Activated CD4-positive, alpha-beta T cell treated with anti-CD3 and anti-CD28 coated beads, Interleukin-2, amount 50 U/mL, for 4 hours (primary cell): ENCODE data around the gene ATP7B.

Experiments used
- DNase-seq, 2 experiments: peaks; one replicate each; pipeline ENCODE4 v3.0.0-alpha.2; 2020

The ATP7B gene

DNA sequence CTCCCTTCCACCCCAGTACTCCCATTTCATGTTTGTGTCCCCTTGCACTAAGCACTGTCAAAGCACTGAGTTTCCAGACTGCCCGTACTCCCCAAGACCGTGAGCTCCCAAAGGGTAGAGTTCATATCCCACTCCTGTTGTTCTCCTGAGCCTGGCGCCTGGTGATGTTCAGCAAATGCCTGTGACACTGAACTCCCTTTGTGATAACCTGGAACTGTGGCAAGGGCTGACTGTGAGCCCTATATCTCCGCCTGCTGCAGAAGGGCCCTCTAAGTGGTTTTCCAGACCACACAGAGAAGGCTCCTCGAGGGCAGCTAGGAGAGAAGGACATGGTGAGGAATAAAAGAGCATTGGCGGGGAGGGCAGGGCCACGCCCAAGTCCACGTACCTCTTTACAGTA, 67.5 kb downstream of the ATP7B start:
- no peak for DNase-seq

DNA sequence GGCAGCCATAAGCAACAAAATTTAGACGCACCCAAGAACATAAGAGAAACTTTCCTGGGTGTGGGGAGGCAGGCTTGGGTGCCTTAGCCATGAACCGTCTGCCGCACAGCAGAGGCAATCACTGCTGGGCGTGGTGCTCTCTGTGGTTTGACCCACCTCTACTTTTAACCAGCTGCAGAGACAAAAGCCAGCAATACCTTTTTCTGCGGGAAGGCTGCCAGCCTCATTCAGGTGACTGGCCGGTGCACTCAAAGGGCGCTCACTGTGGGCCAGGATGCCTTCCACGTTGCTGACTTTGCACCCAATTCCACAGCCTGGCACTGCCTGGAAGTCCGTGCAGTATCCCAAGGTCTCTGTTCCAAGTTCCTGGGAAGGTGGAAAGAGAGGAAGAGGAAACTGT, 69.1 kb downstream of the ATP7B start:
- DNase-seq: peak; percentile 6 to 9

DNA sequence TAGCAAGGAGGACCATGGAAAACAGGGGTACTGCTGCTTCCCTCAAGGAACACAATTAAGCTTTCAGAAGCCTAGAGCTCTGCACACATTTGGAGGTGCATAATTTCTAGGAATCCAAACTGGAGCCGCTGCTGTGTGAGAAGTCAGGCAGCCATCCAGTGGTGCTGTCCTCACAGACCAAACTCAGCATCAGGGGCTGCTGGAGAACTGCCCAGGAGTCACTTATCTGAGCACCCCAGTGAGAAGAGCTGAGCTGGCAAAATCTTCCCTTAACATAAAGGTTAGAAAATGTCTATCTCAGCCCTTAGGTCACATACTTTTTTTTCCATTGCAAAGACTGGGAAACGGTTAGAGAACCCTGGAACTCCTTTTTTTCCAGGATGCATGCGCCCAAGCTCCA, 72.8 kb downstream of the ATP7B start:
- DNase-seq: no peak

DNA sequence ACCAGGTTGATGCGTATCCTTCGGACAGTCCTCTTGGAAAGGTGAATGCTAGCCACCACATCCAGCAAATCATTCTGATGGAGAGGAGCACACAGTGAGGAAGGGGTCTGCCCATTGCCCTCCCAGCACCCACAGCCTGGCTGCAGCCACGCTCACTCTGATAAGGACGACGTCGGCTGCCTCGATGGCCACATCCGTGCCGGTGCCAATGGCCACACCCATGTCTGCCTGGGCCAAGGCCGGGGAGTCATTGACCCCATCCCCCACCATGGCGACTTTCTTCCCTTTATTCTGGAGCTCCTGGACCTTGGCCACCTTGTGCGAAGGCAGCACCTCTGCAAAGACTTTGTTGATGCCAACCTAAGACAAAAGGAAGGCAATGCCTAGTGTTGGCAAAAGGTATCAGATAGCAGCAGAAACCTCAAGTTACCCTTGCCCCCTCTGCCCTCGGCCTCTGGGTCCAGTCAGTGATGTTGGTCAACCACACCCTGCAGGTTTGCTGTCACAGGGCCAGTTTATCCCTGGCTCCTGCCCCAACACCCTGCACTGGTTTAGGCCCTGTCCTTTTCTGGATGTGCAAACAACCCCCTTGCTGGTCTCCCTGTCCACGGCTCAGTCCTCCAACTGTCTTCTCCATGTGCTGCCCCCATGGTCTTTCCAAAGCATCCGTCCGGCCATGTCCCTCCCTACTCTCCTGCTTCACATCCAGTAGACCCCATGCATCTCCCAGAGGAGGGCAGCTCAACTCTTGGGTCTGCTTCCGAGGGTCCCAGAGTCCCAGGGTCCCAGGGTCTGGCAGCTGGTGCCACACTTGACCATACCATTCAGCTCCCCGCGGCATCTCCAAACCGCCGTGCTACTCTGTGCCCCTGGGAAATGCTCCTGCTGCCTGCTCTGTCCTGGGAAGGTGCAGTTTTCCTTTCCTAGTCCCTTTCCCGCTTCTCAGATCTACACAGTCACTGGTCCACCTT, 73.6 kb downstream of the ATP7B start:
- no peak for DNase-seq

DNA sequence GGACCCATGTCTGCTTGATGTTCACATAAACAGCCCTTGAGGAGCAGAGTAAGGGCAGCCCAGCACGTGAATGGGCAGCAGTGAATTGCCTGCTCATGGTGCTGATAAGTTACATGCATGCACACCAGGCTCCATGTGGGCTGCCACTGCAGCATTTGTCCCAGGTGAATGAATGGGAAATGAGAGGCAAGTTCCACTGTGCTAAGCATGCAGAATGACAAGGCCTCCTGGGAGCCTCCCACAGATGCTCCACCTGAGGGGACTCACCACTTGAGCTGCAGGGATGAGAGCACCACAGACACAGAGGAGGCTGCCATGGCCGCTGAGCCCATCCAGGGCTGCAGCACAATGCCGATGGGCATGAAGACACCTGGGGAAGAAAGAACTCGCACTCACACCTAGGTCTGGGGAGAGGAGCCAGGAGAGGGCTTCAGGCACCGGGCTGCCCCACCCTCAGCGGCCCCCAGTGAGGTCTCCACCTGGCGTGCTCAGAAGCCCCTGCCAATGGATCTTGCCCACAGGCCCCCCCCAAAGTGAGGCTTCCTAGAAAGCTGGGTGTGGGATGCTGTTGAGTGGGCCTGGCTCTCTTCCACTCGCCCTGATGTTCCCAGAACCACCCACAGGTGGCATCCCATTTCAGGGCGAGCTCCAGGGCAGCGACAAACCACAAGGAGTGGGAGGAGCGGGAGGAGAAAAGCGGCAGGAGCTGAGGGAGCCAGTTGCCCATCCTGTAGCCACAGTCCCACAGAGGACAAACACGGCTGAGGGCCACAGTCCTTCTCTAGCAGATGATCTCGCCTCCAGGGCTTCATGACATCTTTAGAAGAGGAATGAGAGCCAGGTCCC, 75.7 kb downstream of the ATP7B start:
- DNase-seq: no peak

DNA sequence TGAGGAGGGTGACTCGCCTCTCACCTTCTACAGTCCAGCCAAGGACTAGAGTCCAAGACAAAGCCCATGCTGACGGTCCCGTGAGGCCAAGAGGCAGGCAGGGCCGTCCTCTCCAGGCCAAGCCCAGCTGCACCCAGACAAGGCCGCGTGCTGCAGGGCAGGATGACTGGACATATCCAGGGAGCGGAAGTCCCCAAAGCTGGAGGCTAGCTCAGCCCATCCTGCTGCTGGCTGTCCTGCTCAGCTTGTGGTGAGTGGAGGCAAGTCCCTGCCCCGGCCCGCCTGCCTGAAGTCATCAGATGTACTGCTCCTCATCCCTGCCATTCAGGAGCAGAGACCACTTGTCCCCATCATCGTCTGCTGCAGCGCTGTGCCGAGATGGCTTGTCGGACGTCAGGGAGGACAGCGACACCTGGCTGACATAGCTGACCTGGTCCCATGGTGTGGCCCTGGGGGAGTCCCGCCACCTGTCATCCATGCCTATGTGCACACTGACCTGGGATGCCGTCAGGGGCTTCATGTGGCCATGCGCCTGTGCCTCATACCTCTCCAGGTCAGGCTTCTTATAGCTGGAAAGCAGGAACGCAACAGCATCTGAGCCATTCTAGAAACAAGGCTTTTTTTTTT, 76.7 kb downstream of the ATP7B start:
- DNase-seq: no peak

DNA sequence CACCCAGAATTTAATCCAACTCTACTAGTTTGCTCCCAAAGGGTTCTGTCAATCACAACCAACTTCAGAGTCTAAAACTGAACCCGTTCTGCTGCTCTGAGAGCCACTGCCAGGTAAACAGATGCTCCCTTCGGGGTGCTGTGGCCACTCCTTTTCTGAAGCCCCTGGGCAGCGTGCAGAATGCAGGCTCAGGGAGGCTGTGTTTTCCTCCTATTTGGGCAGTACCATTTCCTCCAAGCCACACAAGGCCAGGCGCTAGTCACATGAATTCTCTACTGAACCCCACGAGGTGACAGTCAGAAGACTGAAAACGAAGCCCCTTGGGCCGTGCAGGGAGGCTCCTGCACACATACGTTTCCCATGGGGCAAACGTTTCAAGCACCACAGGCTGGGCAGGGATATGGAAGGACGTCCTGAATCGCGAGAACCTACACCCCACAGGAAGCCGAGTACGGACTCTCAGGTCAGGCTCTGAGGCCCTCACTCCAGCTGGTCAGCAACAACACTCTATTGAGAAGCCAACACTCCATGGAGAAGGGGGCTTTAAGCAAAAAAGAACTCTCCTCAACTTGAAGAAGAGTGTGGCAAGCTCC, 77.7 kb downstream of the ATP7B start:
- DNase-seq: no peak

DNA sequence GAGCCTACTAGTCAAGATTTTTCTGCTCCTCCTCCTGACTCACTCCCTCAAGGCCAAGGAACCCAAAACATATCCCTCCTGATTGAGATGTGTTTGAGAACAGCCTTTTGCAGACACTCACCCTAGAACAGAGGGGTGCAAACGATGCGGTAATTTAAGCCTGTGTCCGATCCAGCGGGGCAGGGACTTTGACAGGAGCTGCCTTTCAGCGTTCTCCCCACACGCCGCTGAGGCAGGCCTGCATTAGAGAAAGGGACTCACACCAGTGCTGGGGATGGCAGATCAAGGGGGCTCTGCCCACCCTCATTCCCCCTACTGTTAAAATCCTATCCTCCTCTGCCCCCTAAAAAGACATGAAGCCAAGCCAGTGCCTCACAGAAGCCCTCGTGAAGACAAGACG, 79.0 kb downstream of the ATP7B start:
- no peak for DNase-seq

DNA sequence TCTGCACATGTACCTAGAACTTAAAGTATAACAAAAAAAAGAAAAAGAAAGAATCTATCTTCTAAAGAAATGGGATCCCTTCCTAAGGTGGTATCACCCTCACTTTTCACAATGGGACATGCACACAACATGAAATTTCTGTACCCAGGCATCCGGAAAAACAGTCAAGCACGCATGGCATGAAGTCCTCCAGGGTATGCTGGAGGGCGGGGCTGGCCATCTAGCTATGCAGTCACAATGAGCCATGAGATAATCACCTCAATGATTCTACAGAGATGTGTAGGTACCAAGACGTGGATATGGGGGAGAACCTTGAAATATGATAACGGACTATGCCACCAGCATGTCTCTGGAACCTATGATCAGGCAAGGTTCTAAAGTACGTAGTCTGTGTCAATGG, 79.6 kb downstream of the ATP7B start:
- DNase-seq: no peak

DNA sequence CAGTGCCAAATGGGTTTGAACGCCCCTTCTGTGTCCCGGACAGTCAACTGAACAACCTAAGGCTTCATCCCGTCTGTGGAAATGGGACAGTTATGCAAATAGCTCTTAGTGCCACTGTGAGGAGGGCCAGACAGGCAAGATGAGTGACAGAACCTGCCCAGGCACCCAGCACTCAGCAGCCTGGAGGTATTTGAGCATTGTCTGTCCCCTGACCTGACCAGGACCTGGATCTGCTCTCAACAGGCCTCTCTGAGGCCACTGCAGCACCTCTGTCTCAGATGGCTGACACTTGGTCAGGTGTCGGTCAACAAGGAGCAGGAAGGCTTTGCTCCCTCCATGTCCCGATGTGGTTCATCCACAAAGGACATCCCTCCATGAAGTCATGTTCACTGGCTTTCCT, 81.6 kb downstream of the ATP7B start:
- DNase-seq: no peak

DNA sequence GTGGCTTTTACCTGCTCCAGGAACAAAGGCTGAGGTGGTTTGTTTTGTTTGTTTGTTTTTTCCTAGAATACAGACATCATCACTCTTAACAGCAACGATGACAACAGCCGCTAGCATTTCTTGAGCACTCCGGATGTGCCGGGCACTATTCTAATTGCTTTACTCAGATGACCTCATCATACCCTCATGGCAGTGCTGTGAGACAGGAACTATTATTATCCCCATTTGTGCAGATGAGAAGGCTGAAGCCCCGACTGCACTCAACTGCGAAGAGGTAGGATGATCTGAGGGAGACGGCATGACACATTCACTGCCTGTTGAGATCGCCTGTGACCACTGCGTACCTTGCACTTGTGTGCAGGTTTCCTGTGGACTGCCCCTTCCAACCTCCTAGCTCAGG, 83.0 kb downstream of the ATP7B start:
- DNase-seq: no peak

DNA sequence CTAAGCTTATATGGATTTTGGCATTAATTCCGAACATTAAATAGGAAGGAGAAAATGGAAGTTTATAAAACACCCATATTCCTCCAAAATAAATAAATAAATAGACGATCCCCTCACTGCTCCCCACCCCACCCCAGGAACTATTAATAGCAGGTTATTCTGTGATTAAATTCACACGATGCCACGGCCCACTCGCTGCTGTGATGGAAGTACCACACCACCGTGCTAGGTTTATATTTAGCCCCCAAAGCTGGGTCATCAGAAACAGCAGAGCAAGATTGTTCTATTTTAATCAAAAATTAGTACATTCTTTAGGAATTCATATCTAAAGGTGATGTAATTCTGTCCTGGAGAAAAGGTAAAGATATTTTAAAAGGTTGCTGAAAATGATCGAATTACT, 84.1 kb downstream of the ATP7B start:
- DNase-seq: no peak

DNA sequence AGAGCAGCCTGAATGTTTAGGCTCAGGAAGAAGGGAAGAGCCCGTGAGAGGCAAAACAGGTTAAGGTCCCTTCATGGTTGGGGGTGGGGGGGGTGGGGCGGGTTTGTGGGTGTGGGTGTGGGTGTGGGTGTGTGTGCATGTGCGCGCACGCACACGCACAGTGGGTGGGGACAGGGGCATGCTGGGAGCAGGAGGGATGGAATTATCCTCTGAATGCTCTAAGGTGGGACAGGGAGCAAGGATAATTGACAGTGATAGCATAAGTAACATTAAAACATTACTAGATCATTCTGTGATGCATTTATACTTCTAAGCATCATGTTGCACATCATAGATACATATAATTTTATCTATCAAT, 84.7 kb downstream of the ATP7B start:
- DNase-seq: no peak

DNA sequence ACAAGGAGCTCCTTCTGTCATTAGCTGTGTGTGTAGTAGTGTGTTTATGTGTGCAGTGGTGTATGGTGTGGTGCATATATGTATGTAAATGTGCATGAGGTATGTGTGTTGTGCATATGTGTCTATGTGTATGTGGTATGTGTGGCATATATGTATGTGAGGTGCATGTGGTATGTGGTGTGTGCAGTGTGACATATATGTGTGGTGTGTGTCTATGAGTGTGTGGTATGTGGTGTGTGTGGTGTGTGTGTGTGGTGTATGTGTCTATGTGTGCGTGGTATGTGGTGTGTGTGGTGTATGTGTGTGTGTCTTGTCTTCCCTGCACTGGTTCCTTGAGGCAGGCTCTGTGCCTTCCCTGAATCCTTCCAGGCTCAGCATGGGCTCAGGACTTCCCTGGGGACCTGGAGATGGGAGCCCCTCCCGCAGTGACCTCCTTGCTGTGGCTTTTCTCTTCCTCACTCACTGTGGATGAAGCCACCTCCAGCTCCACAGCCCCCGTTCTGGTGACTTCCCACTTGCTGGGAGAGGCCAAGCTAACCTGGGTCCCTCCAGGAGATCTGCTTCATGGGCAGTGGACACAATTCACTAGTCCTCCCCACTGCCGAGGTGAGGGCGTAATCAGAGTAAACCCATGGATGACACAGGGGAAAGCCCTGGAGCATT, 85.3 kb downstream of the ATP7B start:
- DNase-seq: no peak

DNA sequence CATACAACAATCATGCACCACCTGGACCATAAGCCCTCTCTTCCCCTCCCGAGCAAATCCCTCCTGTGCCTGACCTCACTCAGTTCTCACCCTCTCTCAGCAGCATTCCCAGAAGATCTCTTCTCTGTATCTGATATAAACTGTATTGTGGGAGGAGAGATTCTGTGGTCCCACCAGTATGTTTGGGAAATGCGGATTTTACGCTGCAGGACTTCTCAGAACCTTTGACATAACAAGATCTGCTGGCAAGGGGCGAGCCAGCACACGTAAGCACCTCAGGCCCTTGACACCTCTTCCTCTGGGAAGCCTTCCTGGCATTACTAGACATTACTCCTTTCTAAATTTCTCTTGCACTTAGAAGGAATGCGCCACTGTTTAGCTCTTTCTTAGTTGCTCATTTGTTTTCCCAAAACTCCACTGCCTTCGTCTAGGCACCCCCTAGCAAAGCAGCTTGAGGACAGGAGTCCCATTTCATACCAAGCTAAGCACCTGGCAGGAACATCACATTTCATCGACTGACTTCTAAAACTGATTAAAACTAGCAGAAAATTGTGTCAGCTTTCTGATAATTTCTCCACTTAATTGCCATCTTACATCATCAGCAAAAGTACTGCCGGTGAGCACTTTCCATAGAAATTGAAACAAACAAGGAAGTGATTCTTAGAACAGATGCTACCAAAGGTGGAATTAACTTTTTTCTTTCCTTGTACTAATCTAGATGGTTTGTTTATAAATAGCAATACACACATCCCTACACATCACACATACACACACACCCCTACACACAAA, 86.3 kb downstream of the ATP7B start:
- DNase-seq: no peak

DNA sequence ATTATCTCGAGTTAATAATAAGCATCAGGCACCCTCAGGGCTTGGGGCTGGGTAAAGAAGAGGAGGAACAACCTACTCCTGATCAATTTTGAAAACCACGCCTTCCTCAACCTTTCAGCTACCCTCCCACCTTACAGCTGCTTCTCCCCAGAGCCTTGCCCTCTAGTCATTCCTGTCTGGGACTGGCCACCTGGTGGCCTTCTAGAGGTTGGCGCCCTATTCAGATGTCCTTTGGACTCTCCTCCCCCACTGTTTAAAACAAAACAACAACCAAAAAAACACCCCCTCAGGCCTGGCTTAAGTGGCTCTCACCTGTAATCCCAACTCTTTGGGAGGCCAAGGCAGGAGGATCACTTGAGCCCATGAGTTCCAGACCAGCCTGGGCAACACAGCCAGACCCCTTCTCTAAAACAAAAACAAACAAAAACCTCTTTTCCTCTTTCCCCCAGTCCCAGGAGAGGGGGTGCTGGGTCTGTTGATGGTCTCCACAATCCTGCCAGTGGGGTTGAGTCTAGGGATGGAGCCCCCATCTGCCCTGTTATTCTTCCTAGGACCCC, 87.2 kb downstream of the ATP7B start:
- no peak for DNase-seq

DNA sequence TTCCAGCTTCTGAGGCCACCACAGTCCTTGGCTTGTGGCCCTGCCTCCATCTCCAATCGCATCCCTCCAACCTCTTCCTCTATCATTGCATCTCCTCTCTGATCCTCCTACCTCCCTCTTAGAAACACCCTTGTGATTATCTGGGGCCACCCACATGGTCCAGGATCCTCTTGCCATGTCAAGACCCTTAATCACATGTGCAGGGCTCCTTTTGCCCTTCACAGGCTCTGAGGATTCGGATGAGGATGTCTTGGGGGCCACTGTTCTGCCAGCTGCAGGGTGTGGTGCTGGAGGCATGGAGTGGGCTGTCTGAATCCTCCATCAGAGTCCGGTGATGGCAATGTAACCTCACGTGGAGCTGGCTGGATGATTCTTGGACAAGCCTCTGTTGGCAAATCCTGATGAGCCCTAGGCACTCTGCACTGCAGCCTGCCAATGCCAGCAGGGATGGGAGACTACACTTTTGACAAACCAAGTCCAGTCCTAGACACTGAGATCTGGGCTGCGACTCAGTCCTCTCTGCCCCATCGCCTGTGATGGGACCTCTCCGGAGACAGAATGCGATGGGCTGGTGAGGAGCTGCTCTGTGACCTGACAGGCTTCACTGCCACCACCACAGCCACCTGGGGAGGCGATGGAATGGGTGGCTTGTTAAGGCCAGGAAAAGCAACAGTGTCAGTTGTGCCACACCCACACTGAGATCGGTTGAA, 88.3 kb downstream of the ATP7B start:
- DNase-seq: no peak

DNA sequence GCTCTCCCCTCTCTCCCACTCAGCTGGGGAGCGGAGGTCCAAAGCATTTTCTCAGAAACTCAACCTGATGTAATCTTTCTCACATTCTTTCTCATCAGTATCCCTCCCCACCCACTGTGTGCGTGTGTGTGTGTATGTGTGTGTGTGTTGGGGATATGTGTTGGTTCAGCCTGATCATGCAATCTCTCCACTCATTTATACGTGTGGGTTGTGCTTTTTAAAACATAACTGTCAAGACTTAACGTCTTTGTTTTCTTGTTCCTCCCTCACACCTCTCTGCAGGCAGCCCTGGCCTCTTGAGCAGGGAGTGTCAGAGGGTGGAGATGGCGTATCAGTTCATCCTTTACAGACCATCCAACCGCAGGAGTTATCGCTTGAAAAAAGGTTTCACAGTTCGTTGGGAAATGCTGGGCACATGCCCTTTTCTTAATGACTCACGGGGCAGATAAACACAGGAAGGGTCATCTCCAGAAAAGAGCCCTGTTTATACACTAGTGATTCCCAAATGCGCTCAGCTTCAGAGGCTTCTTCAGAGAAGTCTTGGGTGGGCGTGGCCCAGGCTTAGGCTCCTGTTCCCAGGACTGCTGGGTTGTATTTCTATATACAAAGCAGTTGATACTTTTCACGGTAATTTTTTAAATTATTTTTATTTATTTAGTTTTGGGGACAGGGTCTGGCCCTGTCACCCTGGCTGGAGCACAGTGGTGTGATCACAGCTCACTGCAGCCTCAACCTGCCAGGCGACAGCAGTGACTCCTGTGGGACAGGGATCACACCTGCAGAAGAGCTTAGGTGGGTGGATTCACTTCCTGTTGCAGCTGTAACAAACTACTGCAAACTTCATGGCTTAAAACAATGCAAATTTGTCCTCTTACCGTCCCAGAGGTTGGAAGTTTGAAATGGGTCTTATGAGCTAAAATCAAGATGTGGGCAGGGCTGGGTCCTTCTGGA, 89.2 kb downstream of the ATP7B start:
- DNase-seq: no peak

DNA sequence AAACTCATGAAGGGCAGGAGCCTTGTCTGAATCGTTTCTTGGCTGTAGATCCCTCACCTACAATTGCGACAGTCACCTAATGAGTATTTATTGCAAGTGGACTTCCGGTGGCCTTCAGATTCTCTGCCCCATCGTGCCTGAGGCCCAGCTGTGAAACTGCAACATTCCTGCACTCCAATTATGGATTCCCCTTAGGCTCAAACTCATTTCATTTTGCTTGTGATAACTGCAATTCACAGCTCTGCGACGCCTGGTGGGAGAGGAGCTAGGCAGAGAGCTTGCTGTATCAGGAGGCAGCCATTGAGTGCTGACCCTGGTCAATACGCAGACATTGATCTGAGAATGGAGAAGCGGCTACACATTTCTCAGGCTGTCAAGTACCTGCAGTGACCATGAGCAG, 90.5 kb downstream of the ATP7B start:
- no peak for DNase-seq

DNA sequence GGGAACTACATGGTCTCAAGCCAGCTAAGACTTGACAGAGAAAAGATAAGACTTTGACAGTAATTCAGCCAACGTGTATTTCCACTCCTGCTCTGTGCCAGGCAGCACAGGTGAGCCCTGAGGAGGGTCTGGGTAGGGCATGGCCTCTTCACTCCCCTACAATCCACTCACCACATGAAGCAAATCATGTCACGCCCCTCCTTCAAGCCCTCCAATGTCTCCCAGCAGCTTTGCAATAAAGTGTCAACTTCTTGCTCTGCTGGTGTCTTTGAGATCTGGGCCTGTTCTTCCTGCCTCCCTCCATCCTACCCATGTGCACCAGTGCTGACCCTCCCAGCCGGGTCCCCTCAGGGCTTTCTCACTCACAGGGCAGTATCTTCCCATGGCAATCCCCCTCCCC, 91.0 kb downstream of the ATP7B start:
- DNase-seq: no peak
